ENCODE results near the gene MX2.

Gene MX2

DNA sequence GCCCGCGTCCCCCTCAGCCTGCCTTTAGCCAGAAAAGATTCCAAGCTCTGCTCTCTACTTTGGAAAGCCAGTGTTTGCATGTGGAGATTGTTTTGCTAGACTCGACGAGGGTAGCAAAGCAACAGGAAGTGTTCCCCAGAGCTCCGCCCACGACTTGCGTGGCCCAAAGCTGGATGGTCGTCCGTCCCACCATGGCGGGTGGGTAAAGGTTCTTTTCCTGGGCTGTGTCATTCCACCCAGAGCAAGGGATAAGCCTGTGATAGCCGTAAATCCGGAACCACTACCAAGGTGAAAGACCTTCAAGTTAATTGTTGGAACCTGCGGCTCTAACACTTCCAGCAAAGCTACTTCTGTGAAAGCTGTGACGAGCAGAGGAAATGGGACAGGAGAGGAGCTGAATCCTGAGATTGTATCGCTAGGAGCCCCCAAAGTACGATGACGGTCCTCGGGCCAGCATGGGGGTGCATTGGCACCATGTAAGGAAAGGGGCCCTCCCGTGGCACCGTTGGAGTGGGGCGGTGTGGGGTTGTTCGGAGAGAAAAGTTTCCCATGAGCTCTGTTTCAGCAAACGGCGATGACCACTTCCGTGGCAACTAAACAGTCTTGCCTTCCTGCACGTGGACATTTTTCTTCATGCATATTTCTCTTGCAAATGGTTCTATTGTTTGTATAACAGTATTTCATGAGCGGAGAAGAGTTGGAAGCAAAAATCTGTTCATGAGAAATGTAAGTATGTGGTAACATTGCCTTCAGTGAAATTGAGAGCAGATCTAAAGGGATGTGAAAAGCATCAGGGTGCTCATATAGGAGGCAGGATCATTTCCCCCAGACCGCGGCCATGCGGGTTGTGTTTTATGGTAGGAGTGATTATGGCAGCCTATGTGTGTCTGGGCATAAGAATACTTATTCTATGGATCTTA lies 8.4 kb downstream of the MX2 start:
- Mint-ChIP-seq H3K4me3 (peak overlapping the region; percentile 83), H3K27me3 (no peaks in the 10 kb centered on the region), H3K27ac (ENCODE audit: low read depth) (peak overlapping the region; percentile 70), H3K4me1 (peaks cover 57% of the 10 kb centered on the region), H3K36me3 (ENCODE audit: insufficient read depth) (peaks cover 19% of the 10 kb centered on the region), H3K9me3 (no peaks in the 10 kb centered on the region)
- ATAC-seq (replicated peaks; ENCODE audit: extremely low read depth, poor library complexity, severe bottlenecking) (peak; percentile 64), DNase-seq (ENCODE audit: low spot score in 2 of 2) (no peak)

DNA sequence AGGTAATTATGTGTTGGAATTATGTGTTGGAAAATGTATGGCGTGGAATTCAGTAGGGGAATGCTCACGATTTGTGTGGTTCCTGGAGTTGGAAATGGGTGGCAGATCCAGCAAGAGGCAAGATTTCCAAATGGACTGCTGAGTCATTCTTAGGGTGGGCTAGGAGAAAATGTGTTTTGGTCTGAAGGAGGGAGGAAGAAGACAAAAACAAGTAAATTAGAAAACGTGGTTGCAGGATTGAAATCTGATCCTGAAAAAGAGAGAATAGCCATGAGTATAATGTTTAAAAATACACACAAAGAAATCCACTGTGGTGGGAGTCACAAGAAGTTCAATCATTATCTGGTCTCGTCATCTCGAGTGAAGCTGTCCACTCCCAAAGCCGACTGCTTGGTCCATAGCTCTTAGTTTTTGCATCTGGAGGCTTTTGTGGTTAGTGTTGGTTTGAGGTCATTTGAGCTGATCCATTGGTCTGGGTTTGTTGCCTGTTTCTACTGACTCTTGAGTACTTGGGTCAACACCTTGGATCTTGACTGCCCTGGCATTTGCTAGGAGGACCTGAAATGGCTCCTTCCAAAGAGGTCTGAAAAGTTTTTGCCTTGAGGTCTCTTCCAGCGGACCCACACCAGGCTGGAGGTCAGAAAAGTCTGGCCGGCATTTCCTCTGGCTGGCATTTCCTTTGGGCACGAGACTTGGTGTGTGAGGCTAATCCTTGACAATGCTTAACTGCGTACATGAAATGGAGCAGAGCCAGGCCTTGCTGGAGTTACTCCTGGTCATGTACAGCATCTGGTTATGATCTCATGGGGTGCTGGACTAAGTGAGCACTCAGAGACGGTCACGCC lies 9.2 kb downstream of the MX2 start:
- ATAC-seq (replicated peaks; ENCODE audit: extremely low read depth, poor library complexity, severe bottlenecking) (no peak), DNase-seq (ENCODE audit: low spot score in 2 of 2) (no peak)
- H3K4me1 Mint-ChIP-seq, result peaks cover 49% of the 10 kb centered on the region
- peaks cover 17% of the 10 kb centered on the region for H3K36me3 Mint-ChIP-seq (ENCODE audit: insufficient read depth)
- peak overlapping the region; percentile 83 for H3K4me3 Mint-ChIP-seq
- H3K9me3 Mint-ChIP-seq, result no peaks in the 10 kb centered on the region
- peak overlapping the region; percentile 70 for H3K27ac Mint-ChIP-seq (ENCODE audit: low read depth)
- no peaks in the 10 kb centered on the region for H3K27me3 Mint-ChIP-seq

DNA sequence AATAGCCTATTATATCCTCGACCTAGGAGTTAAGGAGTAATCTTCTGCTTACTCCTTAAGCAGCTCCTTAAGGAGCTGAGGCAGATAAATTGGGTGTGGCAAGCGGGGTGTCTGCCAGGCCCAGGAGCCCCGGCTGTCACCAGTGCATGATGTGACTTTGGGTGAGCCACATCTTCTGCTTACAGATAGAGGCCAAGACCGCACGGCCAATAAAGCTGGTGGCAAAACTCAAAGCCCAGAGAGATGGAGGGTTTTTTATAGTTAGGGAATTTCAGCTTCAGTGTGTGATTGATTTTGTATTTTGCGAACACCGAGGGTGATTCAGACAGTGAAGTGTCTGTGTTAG lies 9.8 kb downstream of the MX2 start:
- Mint-ChIP-seq H3K9me3 (no peaks in the 10 kb centered on the region), H3K4me1 (peaks cover 46% of the 10 kb centered on the region), H3K27me3 (no peaks in the 10 kb centered on the region), H3K4me3 (peak overlapping the region; percentile 83), H3K27ac (ENCODE audit: low read depth) (no peak overlapping the region), H3K36me3 (ENCODE audit: insufficient read depth) (peaks cover 19% of the 10 kb centered on the region)
- DNase-seq (ENCODE audit: low spot score in 2 of 2) (no peak), ATAC-seq (replicated peaks; ENCODE audit: extremely low read depth, poor library complexity, severe bottlenecking) (no peak)

DNA sequence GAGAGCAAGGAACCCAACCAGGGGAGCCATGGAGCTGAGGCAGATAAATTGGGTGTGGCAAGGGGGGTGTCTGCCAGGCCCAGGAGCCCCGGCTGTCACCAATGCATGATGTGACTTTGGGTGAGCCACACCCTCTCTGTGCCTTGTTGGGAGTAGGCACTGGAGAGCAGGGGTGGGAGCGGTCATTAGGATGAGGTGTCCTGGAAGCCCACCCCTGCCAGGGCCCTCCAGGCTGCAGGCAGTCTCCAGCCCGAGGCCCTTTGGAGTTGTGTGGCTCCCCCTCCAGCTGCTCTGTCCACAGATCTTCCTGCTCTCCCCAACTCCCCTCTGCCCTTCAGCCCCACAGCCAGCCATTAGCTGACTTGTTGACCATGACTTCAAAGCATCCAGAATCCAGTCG lies 11.4 kb downstream of the MX2 start:
- DNase-seq (ENCODE audit: low spot score in 2 of 2) (no peak), ATAC-seq (replicated peaks; ENCODE audit: extremely low read depth, poor library complexity, severe bottlenecking) (no peak)
- Mint-ChIP-seq H3K27ac (ENCODE audit: low read depth) (no peak overlapping the region), H3K9me3 (no peaks in the 10 kb centered on the region), H3K4me3 (no peak overlapping the region), H3K4me1 (peaks cover 43% of the 10 kb centered on the region), H3K36me3 (ENCODE audit: insufficient read depth) (peaks cover 19% of the 10 kb centered on the region), H3K27me3 (no peaks in the 10 kb centered on the region)

- Mint-ChIP-seq H3K27ac (ENCODE audit: low read depth) (no peak overlapping the region), H3K27me3 (no peaks in the 10 kb centered on the region), H3K9me3 (no peaks in the 10 kb centered on the region), H3K36me3 (ENCODE audit: insufficient read depth) (peaks cover 18% of the 10 kb centered on the region), H3K4me1 (peaks cover 39% of the 10 kb centered on the region), H3K4me3 (no peak overlapping the region)
- DNase-seq (ENCODE audit: low spot score in 2 of 2) (no peak), ATAC-seq (replicated peaks; ENCODE audit: extremely low read depth, poor library complexity, severe bottlenecking) (no peak)
These were observed 11.9 kb downstream of the MX2 start for GRCh38 chr21:41373763-41374162.

- H3K27me3 Mint-ChIP-seq, result no peaks in the 10 kb centered on the region
- H3K27ac Mint-ChIP-seq (ENCODE audit: low read depth), result no peak overlapping the region
- ATAC-seq (replicated peaks; ENCODE audit: extremely low read depth, poor library complexity, severe bottlenecking), result no peak
- peaks cover 18% of the 10 kb centered on the region for H3K36me3 Mint-ChIP-seq (ENCODE audit: insufficient read depth)
- no peak overlapping the region for H3K4me3 Mint-ChIP-seq
- peaks cover 35% of the 10 kb centered on the region for H3K4me1 Mint-ChIP-seq
- no peak for DNase-seq (ENCODE audit: low spot score in 2 of 2)
- no peaks in the 10 kb centered on the region for H3K9me3 Mint-ChIP-seq
These were observed 12.4 kb downstream of the MX2 start for GRCh38 chr21:41374177-41374712.

DNA sequence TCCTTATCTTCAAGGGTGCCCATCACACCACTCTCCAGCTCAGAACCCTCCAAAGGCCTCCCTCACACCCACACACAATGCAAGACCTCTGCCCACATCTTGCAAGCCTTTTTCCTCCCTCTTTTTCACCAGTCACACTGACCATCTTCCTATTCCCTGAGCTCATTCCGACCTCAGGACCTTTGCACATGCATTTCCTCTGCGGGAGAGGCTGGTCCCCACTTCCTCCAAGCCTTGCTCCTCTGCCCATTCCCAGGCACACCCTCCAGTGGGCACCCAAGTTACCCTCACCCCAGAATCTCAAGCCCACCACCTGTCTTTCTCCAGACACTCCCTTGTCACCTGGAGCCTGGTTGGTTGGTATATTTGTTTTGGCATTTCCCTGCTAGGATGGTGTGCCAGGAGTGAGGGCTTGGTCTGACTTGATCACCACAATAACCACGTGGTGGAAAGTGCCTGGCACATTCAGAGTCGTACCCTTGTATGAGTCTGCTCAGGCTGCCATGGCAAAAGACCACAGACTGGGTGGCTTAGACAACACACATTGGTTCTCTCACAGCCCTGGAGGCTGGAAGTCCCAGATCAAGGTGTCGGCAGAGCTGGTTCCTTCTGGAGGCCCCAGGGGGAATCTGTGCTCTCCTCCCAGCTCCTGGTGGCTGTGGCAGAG lies 13.2 kb downstream of the MX2 start:
- no peaks in the 10 kb centered on the region for H3K9me3 Mint-ChIP-seq
- peaks cover 30% of the 10 kb centered on the region for H3K4me1 Mint-ChIP-seq
- no peak overlapping the region for H3K4me3 Mint-ChIP-seq
- peaks cover 15% of the 10 kb centered on the region for H3K36me3 Mint-ChIP-seq (ENCODE audit: insufficient read depth)
- peak overlapping the region; percentile 17 for H3K27ac Mint-ChIP-seq (ENCODE audit: low read depth)
- DNase-seq (ENCODE audit: low spot score in 2 of 2), result no peak
- no peaks in the 10 kb centered on the region for H3K27me3 Mint-ChIP-seq
- no peak for ATAC-seq (replicated peaks; ENCODE audit: extremely low read depth, poor library complexity, severe bottlenecking)

- ATAC-seq (replicated peaks; ENCODE audit: extremely low read depth, poor library complexity, severe bottlenecking) (no peak), DNase-seq (ENCODE audit: low spot score in 2 of 2) (no peak)
- H3K4me1 Mint-ChIP-seq, result peaks cover 22% of the 10 kb centered on the region
- peaks cover 10% of the 10 kb centered on the region for H3K36me3 Mint-ChIP-seq (ENCODE audit: insufficient read depth)
- no peaks in the 10 kb centered on the region for H3K9me3 Mint-ChIP-seq
- H3K27ac Mint-ChIP-seq (ENCODE audit: low read depth), result no peak overlapping the region
- H3K4me3 Mint-ChIP-seq, result no peak overlapping the region
- no peaks in the 10 kb centered on the region for H3K27me3 Mint-ChIP-seq
These were observed 14.0 kb downstream of the MX2 start for GRCh38 chr21:41375875-41376274.

GRCh38 chr21:41377715-41378114 lies 15.9 kb downstream of the MX2 start:
- Mint-ChIP-seq H3K4me3 (no peak overlapping the region), H3K4me1 (peaks cover 18% of the 10 kb centered on the region), H3K27me3 (no peaks in the 10 kb centered on the region), H3K27ac (ENCODE audit: low read depth) (no peak overlapping the region), H3K36me3 (ENCODE audit: insufficient read depth) (peaks cover 18% of the 10 kb centered on the region), H3K9me3 (no peaks in the 10 kb centered on the region)
- DNase-seq (ENCODE audit: low spot score in 2 of 2) (no peak), ATAC-seq (replicated peaks; ENCODE audit: extremely low read depth, poor library complexity, severe bottlenecking) (no peak)

DNA sequence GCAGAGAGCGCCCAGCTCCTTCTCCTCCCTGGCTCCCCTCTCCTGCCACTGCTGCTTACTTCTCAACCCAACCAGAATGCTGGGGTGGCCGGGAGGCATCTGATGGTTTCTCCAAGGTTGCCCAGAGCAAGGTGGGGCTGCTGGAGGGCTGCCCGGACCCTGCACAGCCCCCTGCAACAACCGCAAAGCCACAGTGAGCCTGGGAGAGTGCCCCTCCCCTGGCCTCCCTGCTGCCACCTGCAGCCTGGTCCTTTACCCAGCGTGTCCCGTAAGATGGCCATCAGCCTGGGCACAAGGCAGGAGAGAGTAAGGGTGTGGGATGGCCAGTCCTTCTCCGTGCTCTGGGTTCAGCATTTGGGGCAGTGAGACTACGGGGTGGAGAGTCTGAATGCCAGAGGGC lies 17.0 kb downstream of the MX2 start:
- H3K4me3 Mint-ChIP-seq, result no peak overlapping the region

DNA sequence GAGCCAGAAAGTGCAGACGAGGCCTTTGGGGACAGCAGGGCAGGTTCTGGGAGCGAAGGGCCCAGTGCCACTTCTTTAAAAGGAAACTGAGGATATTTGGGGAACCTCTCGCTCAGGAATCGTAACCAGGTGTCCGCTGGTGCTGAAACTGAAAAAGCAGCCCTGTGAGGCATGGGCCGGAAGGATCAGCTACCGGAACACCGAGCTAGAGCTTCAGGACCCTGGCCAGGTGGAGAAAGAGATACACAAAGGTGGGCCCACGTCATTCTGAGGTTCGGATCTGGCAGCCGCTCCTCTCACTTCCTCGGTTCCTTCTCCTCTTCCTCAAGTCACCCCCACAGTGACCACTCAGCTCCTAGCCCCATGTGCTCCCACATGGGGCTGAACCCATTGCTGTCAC lies 18.1 kb downstream of the MX2 start:
- Mint-ChIP-seq H3K36me3 (ENCODE audit: insufficient read depth) (peaks cover 23% of the 10 kb centered on the region), H3K9me3 (no peaks in the 10 kb centered on the region), H3K27ac (ENCODE audit: low read depth) (peak overlapping the region; percentile 47), H3K27me3 (no peaks in the 10 kb centered on the region), H3K4me1 (peaks cover 14% of the 10 kb centered on the region), H3K4me3 (no peak overlapping the region)
- ATAC-seq (replicated peaks; ENCODE audit: extremely low read depth, poor library complexity, severe bottlenecking) (no peak), DNase-seq (ENCODE audit: low spot score in 2 of 2) (no peak)

More for the DNA sequence above, 17.0 kb downstream of the MX2 start:
- Mint-ChIP-seq H3K36me3 (ENCODE audit: insufficient read depth) (peaks cover 21% of the 10 kb centered on the region), H3K4me1 (peaks cover 18% of the 10 kb centered on the region), H3K9me3 (no peaks in the 10 kb centered on the region), H3K27me3 (no peaks in the 10 kb centered on the region), H3K27ac (ENCODE audit: low read depth) (no peak overlapping the region)
- DNase-seq (ENCODE audit: low spot score in 2 of 2) (no peak), ATAC-seq (replicated peaks; ENCODE audit: extremely low read depth, poor library complexity, severe bottlenecking) (no peak)

DNA sequence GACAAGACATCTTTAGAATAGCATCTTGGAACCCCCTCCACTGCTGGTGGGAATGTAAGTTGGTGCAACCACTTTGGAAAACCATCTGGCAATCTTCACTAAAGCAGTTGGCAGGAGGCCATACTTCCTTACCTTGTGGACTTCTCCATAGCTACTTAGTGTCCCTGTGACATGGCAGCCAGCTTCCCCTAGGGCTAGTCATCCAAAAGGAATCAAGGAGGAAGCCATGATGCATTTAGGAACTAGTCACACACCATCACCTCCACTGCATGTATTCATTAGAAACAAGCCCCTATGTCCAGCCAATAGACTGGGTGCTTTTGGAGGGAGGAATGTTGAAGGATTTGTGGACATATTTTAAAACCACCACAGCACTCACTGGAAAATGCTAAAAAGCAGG lies 19.9 kb downstream of the MX2 start:
- no peak for DNase-seq (ENCODE audit: low spot score in 2 of 2)
- H3K9me3 Mint-ChIP-seq, result no peaks in the 10 kb centered on the region
- H3K27ac Mint-ChIP-seq (ENCODE audit: low read depth), result no peak overlapping the region
- no peak for ATAC-seq (replicated peaks; ENCODE audit: extremely low read depth, poor library complexity, severe bottlenecking)
- H3K27me3 Mint-ChIP-seq, result no peaks in the 10 kb centered on the region
- no peak overlapping the region for H3K4me3 Mint-ChIP-seq
- peaks cover 10% of the 10 kb centered on the region for H3K4me1 Mint-ChIP-seq
- H3K36me3 Mint-ChIP-seq (ENCODE audit: insufficient read depth), result peaks cover 26% of the 10 kb centered on the region

Data from central memory CD8-positive, alpha-beta T cell (primary cell).